Panc1 (cell line): ENCODE measurements around the gene GNE.

Experiments
- POLR2AphosphoS5 ChIP-seq: IDR thresholded peaks from 2 replicates; pipeline ENCODE4 v1.6.1; 2012; ENCODE audit warnings: mild to moderate bottlenecking, low read depth, low read length, moderate library complexity
- REST ChIP-seq, 2 experiments: IDR thresholded peaks; 2 replicates each; pipeline ENCODE4 v1.6.1; 2011 to 2012; ENCODE audit warnings: low read depth in 2 of 2, control low read depth in 1 of 2, low read length in 1 of 2, mild to moderate bottlenecking in 1 of 2, moderate library complexity in 1 of 2; ENCODE audit not compliant: insufficient read depth in 1 of 2
- SIN3A ChIP-seq: IDR thresholded peaks from 2 replicates; pipeline ENCODE4 v1.6.1; 2012; ENCODE audit warnings: low read depth, mild to moderate bottlenecking, low read length, moderate library complexity, borderline replicate concordance; ENCODE audit not compliant: insufficient read depth
- TCF7L2 ChIP-seq: IDR thresholded peaks from 2 replicates; pipeline ENCODE4 v1.6.1; 2011; ENCODE audit warnings: mild to moderate bottlenecking, low read depth, low read length, inconsistent platforms
- TF ChIP-seq, protein P1 (sequence below): fragments of 450-650 bp; IDR thresholded peaks from 2 replicates; pipeline ENCODE4 v1.5.1; 2017; ENCODE audit warnings: mild to moderate bottlenecking

- TF ChIP-seq, protein P1, sequence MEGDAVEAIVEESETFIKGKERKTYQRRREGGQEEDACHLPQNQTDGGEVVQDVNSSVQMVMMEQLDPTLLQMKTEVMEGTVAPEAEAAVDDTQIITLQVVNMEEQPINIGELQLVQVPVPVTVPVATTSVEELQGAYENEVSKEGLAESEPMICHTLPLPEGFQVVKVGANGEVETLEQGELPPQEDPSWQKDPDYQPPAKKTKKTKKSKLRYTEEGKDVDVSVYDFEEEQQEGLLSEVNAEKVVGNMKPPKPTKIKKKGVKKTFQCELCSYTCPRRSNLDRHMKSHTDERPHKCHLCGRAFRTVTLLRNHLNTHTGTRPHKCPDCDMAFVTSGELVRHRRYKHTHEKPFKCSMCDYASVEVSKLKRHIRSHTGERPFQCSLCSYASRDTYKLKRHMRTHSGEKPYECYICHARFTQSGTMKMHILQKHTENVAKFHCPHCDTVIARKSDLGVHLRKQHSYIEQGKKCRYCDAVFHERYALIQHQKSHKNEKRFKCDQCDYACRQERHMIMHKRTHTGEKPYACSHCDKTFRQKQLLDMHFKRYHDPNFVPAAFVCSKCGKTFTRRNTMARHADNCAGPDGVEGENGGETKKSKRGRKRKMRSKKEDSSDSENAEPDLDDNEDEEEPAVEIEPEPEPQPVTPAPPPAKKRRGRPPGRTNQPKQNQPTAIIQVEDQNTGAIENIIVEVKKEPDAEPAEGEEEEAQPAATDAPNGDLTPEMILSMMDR, result no peak
- TF ChIP-seq SIN3A (no peak), POLR2AphosphoS5 (no peak), TCF7L2 (no peak), REST (IDR thresholded peaks at IDR 0.05; ENCODE audit: insufficient read depth in 1 of 2, low read depth in 2 of 2, low read length in 1 of 2) (no peak)
These were observed 36.6 kb downstream of the GNE start for GRCh38 chr9:36221667-36222066.
